Measurements from ENCODE around the gene TRIM29.

Gene TRIM29

GRCh38 chr11:120102050-120102863, 35.7 kb downstream of the TRIM29 start:
- H3K4me3 ChIP-seq (ENCODE audit: low read depth, low read length), result no peak overlapping the region

GRCh38 chr11:120098503-120099020, 39.4 kb downstream of the TRIM29 start:
- H3K4me3 ChIP-seq (ENCODE audit: low read depth, low read length), result no peak overlapping the region

GRCh38 chr11:120097721-120098385, 40.1 kb downstream of the TRIM29 start:
- H3K4me3 ChIP-seq (ENCODE audit: low read depth, low read length), result no peak overlapping the region

GRCh38 chr11:120096369-120097191, 41.3 kb downstream of the TRIM29 start:
- no peak overlapping the region for H3K4me3 ChIP-seq (ENCODE audit: low read depth, low read length)

- H3K4me3 ChIP-seq (ENCODE audit: low read depth, low read length), result no peak overlapping the region
These were observed 42.4 kb downstream of the TRIM29 start for GRCh38 chr11:120095516-120095915.

- H3K4me3 ChIP-seq (ENCODE audit: low read depth, low read length), result no peak overlapping the region
These were observed 46.2 kb downstream of the TRIM29 start for GRCh38 chr11:120091701-120092100.

- H3K4me3 ChIP-seq (ENCODE audit: low read depth, low read length), result no peak overlapping the region
These were observed 46.8 kb downstream of the TRIM29 start for GRCh38 chr11:120091121-120091520.

GRCh38 chr11:120090411-120090810, 47.5 kb downstream of the TRIM29 start:
- no peak overlapping the region for H3K4me3 ChIP-seq (ENCODE audit: low read depth, low read length)

- H3K4me3 ChIP-seq (ENCODE audit: low read depth, low read length), result no peak overlapping the region
These were observed 48.6 kb downstream of the TRIM29 start for GRCh38 chr11:120089036-120090001.

GRCh38 chr11:120088056-120088455, 49.9 kb downstream of the TRIM29 start:
- no peak overlapping the region for H3K4me3 ChIP-seq (ENCODE audit: low read depth, low read length)

GRCh38 chr11:120086651-120087050, 51.3 kb downstream of the TRIM29 start:
- no peak overlapping the region for H3K4me3 ChIP-seq (ENCODE audit: low read depth, low read length)

- no peak overlapping the region for H3K4me3 ChIP-seq (ENCODE audit: low read depth, low read length)
These were observed 57.9 kb downstream of the TRIM29 start for GRCh38 chr11:120079750-120080610.

- no peak overlapping the region for H3K4me3 ChIP-seq (ENCODE audit: low read depth, low read length)
These were observed 59.5 kb downstream of the TRIM29 start for GRCh38 chr11:120078397-120078796.

- H3K4me3 ChIP-seq (ENCODE audit: low read depth, low read length), result no peak overlapping the region
These were observed 63.8 kb downstream of the TRIM29 start for GRCh38 chr11:120074076-120074475.

GRCh38 chr11:120073196-120073595, 64.7 kb downstream of the TRIM29 start:
- no peak overlapping the region for H3K4me3 ChIP-seq (ENCODE audit: low read depth, low read length)

- H3K4me3 ChIP-seq (ENCODE audit: low read depth, low read length), result no peak overlapping the region
These were observed 69.8 kb downstream of the TRIM29 start for GRCh38 chr11:120068114-120068573.

- no peak overlapping the region for H3K4me3 ChIP-seq (ENCODE audit: low read depth, low read length)
These were observed 70.3 kb downstream of the TRIM29 start for GRCh38 chr11:120067438-120068113.

GRCh38 chr11:120066738-120067437, 71.0 kb downstream of the TRIM29 start:
- no peak overlapping the region for H3K4me3 ChIP-seq (ENCODE audit: low read depth, low read length)

Data from iPS-11a (cell line).